ACC112 (cell line): ENCODE results near the gene NEU4.

Experiments used
- H2AFZ ChIP-seq: fragments of 200-600 bp; sonication (generic); one replicate; pipeline ENCODE4 v1.6.0; 2017; ENCODE audit warnings: antibody characterized with exemption, low read length; ENCODE audit not compliant: unreplicated experiment
- H3K27ac ChIP-seq: fragments of 200-600 bp; sonication (generic); 2 replicates; pipeline ENCODE4 v1.5.1; 2014; ENCODE audit warnings: low read depth, mild to moderate bottlenecking, antibody characterized with exemption, low read length, moderate library complexity
- H3K27me3 ChIP-seq: fragments of 200-600 bp; sonication (generic); 2 replicates; pipeline ENCODE4 v1.6.1; 2014; ENCODE audit warnings: mild to moderate bottlenecking, antibody characterized with exemption, low read length, moderate library complexity, mixed read lengths; ENCODE audit not compliant: insufficient read depth
- H3K36me3 ChIP-seq: fragments of 200-600 bp; sonication (generic); 2 replicates; pipeline ENCODE4 v1.6.1; 2016; ENCODE audit warnings: mild to moderate bottlenecking, antibody characterized with exemption, low read length, moderate library complexity, mixed read lengths; ENCODE audit not compliant: insufficient read depth
- H3K4me1 ChIP-seq: fragments of 200-600 bp; sonication (generic); one replicate; pipeline ENCODE4 v1.6.1; 2016; ENCODE audit warnings: low read length, mixed read lengths; ENCODE audit not compliant: insufficient read depth, unreplicated experiment, control insufficient read depth
- H3K4me3 ChIP-seq: fragments of 200-600 bp; sonication (generic); 2 replicates; pipeline ENCODE4 v1.5.1; 2014; ENCODE audit warnings: mild to moderate bottlenecking, low read depth, low read length
- H3K79me2 ChIP-seq: fragments of 200-600 bp; sonication (generic); one replicate; pipeline ENCODE4 v1.6.0; 2016; ENCODE audit warnings: low read length; ENCODE audit not compliant: control insufficient read depth, unreplicated experiment, insufficient read depth

The NEU4 gene

GRCh38 chr2:241859436-241860183 is 50.6 kb downstream of the NEU4 start:
- no peaks in the 10 kb centered on the region for H3K79me2 ChIP-seq
- peak overlapping the region; percentile 62 for H3K4me3 ChIP-seq
- no peaks in the 10 kb centered on the region for H3K36me3 ChIP-seq
- H3K4me1 ChIP-seq: peaks cover 16% of the 10 kb centered on the region
- H3K27ac ChIP-seq: peak overlapping the region; percentile 23; the same call in 1 of the 2 replicates
- H2AFZ ChIP-seq: no peak overlapping the region
- H3K27me3 ChIP-seq: peaks cover 15% of the 10 kb centered on the region; the same call in 1 of the 2 replicates

- Histone ChIP-seq H3K27me3 (peaks cover 24% of the 10 kb centered on the region), H2AFZ (no peak overlapping the region), H3K79me2 (no peaks in the 10 kb centered on the region), H3K4me1 (peaks cover 16% of the 10 kb centered on the region), H3K4me3 (peak overlapping the region; percentile 62), H3K27ac (peak overlapping the region; percentile 23; the same call in 1 of the 2 replicates), H3K36me3 (no peaks in the 10 kb centered on the region)
Observed at GRCh38 chr2:241860184-241861078, 51.4 kb downstream of the NEU4 start.

GRCh38 chr2:241861264-241861663 is 52.3 kb downstream of the NEU4 start:
- Histone ChIP-seq H3K36me3 (no peaks in the 10 kb centered on the region), H3K27ac (no peak overlapping the region), H2AFZ (no peak overlapping the region), H3K27me3 (peaks cover 29% of the 10 kb centered on the region), H3K4me1 (peaks cover 16% of the 10 kb centered on the region), H3K79me2 (no peaks in the 10 kb centered on the region), H3K4me3 (no peak overlapping the region)

GRCh38 chr2:241862093-241862492 is 53.1 kb downstream of the NEU4 start:
- Histone ChIP-seq H3K27ac (no peak overlapping the region), H3K4me3 (no peak overlapping the region), H2AFZ (no peak overlapping the region), H3K4me1 (peaks cover 16% of the 10 kb centered on the region), H3K79me2 (no peaks in the 10 kb centered on the region), H3K27me3 (peaks cover 37% of the 10 kb centered on the region), H3K36me3 (no peaks in the 10 kb centered on the region)

GRCh38 chr2:241862775-241863535 is 54.0 kb downstream of the NEU4 start:
- Histone ChIP-seq H3K27me3 (peaks cover 46% of the 10 kb centered on the region), H3K4me1 (peaks cover 16% of the 10 kb centered on the region), H2AFZ (no peak overlapping the region), H3K27ac (no peak overlapping the region), H3K79me2 (no peaks in the 10 kb centered on the region), H3K4me3 (no peak overlapping the region), H3K36me3 (no peaks in the 10 kb centered on the region)

- H2AFZ ChIP-seq: no peak overlapping the region
- H3K4me1 ChIP-seq: peaks cover 16% of the 10 kb centered on the region
- H3K36me3 ChIP-seq: no peaks in the 10 kb centered on the region
- H3K27me3 ChIP-seq: peaks cover 51% of the 10 kb centered on the region
- H3K4me3 ChIP-seq: 0 out of 2 replicates have a peak overlapping the region, but pooled peaks have one; percentile 39
- H3K27ac ChIP-seq: no peak overlapping the region
- no peaks in the 10 kb centered on the region for H3K79me2 ChIP-seq
Observed at GRCh38 chr2:241863536-241863954, 54.6 kb downstream of the NEU4 start.

- Histone ChIP-seq H3K27ac (no peak overlapping the region), H3K79me2 (no peaks in the 10 kb centered on the region), H3K27me3 (peaks cover 51% of the 10 kb centered on the region), H3K4me3 (no peak overlapping the region), H3K36me3 (no peaks in the 10 kb centered on the region), H3K4me1 (peaks cover 16% of the 10 kb centered on the region), H2AFZ (no peak overlapping the region)
Observed at GRCh38 chr2:241864168-241864849, 55.3 kb downstream of the NEU4 start.

GRCh38 chr2:241864850-241865213 is 55.8 kb downstream of the NEU4 start:
- Histone ChIP-seq H3K27me3 (peaks cover 51% of the 10 kb centered on the region), H3K27ac (no peak overlapping the region), H3K4me1 (peaks cover 15% of the 10 kb centered on the region), H3K4me3 (no peak overlapping the region), H3K79me2 (no peaks in the 10 kb centered on the region), H3K36me3 (no peaks in the 10 kb centered on the region), H2AFZ (no peak overlapping the region)

GRCh38 chr2:241865416-241865956 is 56.5 kb downstream of the NEU4 start:
- Histone ChIP-seq H3K27ac (no peak overlapping the region), H3K36me3 (no peaks in the 10 kb centered on the region), H3K4me3 (no peak overlapping the region), H3K79me2 (no peaks in the 10 kb centered on the region), H2AFZ (no peak overlapping the region), H3K4me1 (peaks cover 8% of the 10 kb centered on the region), H3K27me3 (peaks cover 51% of the 10 kb centered on the region)
